ENCODE results near the gene ASB10. TPM values are rescaled to one million over a fixed set of nuclear protein-coding genes. Genes with fewer than 3 reads are reported as not detected.

The ASB10 gene
- total RNA-seq, 2 experiments from 2014 or later = not detected

GRCh38 chr7:151132461-151133205 lies 54.4 kb downstream of the ASB10 start:
- ChIA-PET CTCF (interaction anchor here (1.0 kb wide), 1 partner anchor 9 kb away, joined by 4 read pairs; no protein-coding TSS in a partner anchor), POLR2A (no interaction called here)
- Mint-ChIP-seq H3K36me3 (ENCODE audit: low read depth) (no peaks in the 10 kb centered on the region), H3K4me1 (peaks cover 5% of the 10 kb centered on the region), H3K27me3 (no peaks in the 10 kb centered on the region), H3K27ac (no peak overlapping the region), H3K4me3 (no peak overlapping the region), H3K9me3 (no peaks in the 10 kb centered on the region)
- DNase-seq = no peak

DNA sequence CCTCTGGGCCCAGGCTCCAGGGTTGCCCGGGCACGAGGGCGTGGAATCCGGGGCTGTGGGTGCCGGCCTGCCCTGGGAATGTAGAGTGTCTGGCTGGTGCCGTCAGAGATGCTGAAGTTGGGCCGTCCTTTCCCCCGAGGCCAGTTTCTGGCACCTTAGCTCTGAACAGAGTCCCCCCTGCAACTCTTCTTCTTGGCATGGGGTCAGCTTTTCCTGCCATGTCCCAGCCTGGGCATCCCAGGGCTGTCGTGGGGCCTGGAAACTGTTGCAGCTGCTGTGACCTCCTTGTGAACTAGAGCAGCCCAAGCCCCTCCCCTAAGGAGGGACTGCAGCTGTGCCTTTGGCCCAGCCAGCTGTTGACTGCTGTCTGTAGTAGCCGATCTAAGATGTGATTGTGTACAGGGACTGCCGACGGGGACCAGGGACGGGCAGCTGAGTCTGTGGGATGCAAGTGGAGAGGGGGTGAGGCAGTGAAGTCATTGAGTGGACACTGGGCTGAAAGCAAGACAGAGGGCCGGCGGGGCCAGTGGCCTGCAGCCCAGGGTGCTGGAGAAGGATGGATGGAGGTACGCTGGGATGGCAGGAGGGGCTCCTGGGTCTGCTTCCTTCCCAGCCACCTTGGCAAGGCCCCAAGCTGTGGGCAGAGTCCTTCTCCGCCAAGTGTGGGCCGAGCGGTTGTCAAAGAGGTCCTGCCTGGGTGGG lies 55.3 kb downstream of the ASB10 start:
- Mint-ChIP-seq H3K4me1 (peaks cover 5% of the 10 kb centered on the region), H3K27me3 (no peaks in the 10 kb centered on the region), H3K36me3 (ENCODE audit: low read depth) (no peaks in the 10 kb centered on the region), H3K27ac (peak overlapping the region; percentile 14), H3K4me3 (no peak overlapping the region), H3K9me3 (no peaks in the 10 kb centered on the region)
- ChIA-PET CTCF (interaction anchor here (0.9 to 1.2 kb wide), 3 partner anchors 8 to 121 kb away, joined by 3 to 4 read pairs (median 3); no protein-coding TSS in a partner anchor), POLR2A (no interaction called here)
- DNase-seq = no peak

DNA sequence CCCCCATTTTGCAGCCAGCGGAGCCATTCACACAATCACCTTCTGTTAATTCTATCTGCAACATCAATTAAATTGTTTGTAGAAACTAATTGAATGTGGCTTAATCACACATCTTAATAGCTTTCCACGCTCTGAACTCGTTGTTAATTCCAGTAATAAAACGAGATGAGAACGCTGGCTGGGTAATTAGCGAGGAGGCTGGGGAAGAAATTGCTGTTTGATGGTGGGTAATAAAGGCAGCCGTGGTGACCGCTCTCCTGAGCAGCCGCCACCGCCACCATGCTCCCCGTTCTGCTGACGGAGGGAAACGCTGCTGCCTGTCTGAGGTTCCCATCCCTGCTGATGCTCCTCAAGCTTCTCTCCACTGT lies 55.8 kb downstream of the ASB10 start:
- H3K9me3 Mint-ChIP-seq = no peaks in the 10 kb centered on the region
- no peaks in the 10 kb centered on the region for H3K27me3 Mint-ChIP-seq
- H3K36me3 Mint-ChIP-seq (ENCODE audit: low read depth) = no peaks in the 10 kb centered on the region
- peaks cover 5% of the 10 kb centered on the region for H3K4me1 Mint-ChIP-seq
- ChIA-PET CTCF (interaction anchor here (0.9 to 1.2 kb wide), 2 partner anchors 11 to 121 kb away, joined by 3 read pairs; no protein-coding TSS in a partner anchor), POLR2A (no interaction called here)
- H3K4me3 Mint-ChIP-seq = no peak overlapping the region
- no peak for DNase-seq
- no peak overlapping the region for H3K27ac Mint-ChIP-seq

DNA sequence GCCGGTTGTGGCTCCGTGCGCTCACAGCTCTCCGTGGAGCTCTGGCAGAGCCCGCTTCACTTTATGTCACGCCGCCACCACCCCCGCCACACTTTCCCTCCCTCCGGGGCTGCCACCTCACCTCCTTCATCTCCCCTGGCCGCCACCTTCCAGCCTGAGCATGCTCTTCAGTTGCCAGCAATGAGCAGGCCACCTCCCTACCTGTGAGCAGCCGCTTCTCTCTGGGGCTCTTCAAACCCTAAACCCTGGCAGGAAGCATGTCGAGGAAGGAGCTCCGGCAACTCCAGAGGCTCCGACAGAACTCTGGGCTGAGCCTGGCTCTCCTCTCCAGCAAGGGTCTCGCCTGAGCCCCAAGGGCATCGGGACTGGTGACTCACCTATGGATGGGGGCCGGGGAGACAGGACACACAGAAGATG lies 56.3 kb downstream of the ASB10 start:
- POLR2A ChIA-PET = no interaction called here
- no peak overlapping the region for H3K4me3 Mint-ChIP-seq

DNA sequence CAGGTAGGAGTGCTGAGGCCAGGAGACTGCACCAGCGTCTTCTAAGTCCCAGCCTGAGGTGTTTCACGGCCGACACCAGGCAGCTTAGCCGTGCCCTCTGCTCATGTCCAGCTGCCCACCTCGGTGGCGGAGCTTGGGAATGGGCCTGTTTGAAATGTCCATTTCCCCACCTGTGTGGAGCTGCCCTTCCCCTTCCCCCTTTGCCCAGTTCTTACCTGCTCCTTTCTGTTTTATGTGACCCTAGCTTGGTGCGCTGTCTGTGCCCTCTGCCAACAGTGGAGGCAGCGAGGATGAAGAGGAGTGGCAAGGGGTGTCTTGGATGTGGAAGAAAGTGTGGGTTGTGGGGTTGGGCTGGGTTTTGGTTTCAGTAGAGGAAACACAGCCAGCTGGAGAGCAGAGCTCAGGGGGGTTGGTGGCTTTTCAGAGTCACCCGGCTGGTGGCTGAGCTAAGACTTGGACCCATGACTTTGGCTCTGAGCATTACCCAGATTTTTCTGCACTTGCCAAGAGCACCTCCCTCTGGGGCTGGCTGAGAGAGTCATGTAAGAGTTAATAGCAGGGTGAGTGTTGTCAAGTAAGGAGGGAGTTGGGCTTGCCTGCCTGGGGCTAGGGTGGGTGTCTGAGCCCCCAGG lies 57.0 kb downstream of the ASB10 start:
- no peak for DNase-seq
- ChIA-PET POLR2A (no interaction called here), CTCF (interaction anchor here (0.7 kb wide), 1 partner anchor 144 kb away, joined by 3 read pairs; no protein-coding TSS in a partner anchor)
- Mint-ChIP-seq H3K27me3 (no peaks in the 10 kb centered on the region), H3K4me1 (peaks cover 5% of the 10 kb centered on the region), H3K27ac (peak overlapping the region; percentile 31), H3K4me3 (no peak overlapping the region), H3K36me3 (ENCODE audit: low read depth) (no peaks in the 10 kb centered on the region), H3K9me3 (no peaks in the 10 kb centered on the region)

More for the DNA sequence above, 56.3 kb downstream of the ASB10 start:
- CTCF ChIA-PET = interaction anchor here (0.7 to 1.2 kb wide), 3 partner anchors 11 to 145 kb away, joined by 3 read pairs; no protein-coding TSS in a partner anchor
- H3K36me3 Mint-ChIP-seq (ENCODE audit: low read depth) = no peaks in the 10 kb centered on the region
- H3K27ac Mint-ChIP-seq = no peak overlapping the region
- H3K27me3 Mint-ChIP-seq = no peaks in the 10 kb centered on the region
- DNase-seq = no peak
- peaks cover 5% of the 10 kb centered on the region for H3K4me1 Mint-ChIP-seq
- H3K9me3 Mint-ChIP-seq = no peaks in the 10 kb centered on the region

- Mint-ChIP-seq H3K9me3 (no peaks in the 10 kb centered on the region), H3K27ac (no peak overlapping the region), H3K4me1 (peaks cover 5% of the 10 kb centered on the region), H3K36me3 (ENCODE audit: low read depth) (no peaks in the 10 kb centered on the region), H3K4me3 (no peak overlapping the region), H3K27me3 (no peaks in the 10 kb centered on the region)
- DNase-seq = no peak
- ChIA-PET CTCF (interaction anchor here (1.1 to 1.3 kb wide), 2 partner anchors 11 to 14 kb away, joined by 5 to 7 read pairs; no protein-coding TSS in a partner anchor), POLR2A (no interaction called here)
Measured at GRCh38 chr7:151129117-151129959, 57.7 kb downstream of the ASB10 start.

DNA sequence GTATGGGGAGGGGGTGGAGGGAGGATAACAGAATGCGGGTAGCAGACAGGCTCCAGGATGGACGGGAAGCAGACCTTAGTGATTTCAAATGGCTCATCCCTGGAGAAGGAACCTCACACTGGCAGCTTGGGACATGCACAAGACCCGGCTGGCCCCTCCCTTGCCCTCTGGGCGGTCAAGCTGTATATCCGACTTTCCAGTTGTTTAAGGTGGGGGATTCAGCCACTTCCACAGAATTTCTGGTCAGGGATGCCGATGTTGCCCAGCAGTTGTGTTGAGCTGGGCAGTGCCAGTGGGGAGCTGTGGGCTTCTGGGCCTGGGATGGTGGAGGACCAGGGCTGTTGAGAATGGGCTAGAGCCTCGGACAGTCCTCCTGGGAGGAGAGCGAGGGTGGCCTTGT lies 58.3 kb downstream of the ASB10 start:
- CTCF ChIA-PET = interaction anchor here (1.1 to 2.1 kb wide), 3 partner anchors 11 to 14 kb away, joined by 5 to 7 read pairs (median 5); no protein-coding TSS in a partner anchor
- H3K9me3 Mint-ChIP-seq = no peaks in the 10 kb centered on the region

DNA sequence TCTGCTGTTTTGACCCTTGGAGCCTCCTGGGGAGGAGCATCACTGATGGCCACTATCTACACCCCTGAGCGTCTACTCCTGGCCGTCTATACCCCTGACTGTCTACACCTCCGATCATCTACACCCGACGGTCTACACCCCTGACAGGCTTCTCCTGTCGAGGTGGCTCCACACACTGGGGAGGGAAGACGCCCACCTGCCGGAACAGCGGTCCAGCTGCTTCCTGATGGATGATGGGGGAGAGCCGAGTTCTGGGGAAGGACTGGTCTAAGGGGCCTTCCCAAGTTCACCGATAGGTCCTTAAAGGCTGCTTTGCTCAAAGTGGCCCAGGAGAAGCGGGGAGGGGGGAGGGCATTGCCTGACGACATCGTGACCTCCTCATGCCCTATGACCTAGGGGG lies 58.9 kb downstream of the ASB10 start:
- H3K27ac Mint-ChIP-seq = no peak overlapping the region
- H3K4me3 Mint-ChIP-seq = no peak overlapping the region
- CTCF ChIA-PET = interaction anchor here (0.7 to 2.1 kb wide), 4 partner anchors 10 to 168 kb away, joined by 3 to 7 read pairs (median 5); no protein-coding TSS in a partner anchor
- no peak for DNase-seq
- H3K27me3 Mint-ChIP-seq = no peaks in the 10 kb centered on the region
- no peaks in the 10 kb centered on the region for H3K9me3 Mint-ChIP-seq
- POLR2A ChIA-PET = no interaction called here
- peaks cover 5% of the 10 kb centered on the region for H3K4me1 Mint-ChIP-seq
- H3K36me3 Mint-ChIP-seq (ENCODE audit: low read depth) = no peaks in the 10 kb centered on the region

More for the DNA sequence above, 58.3 kb downstream of the ASB10 start:
- H3K27me3 Mint-ChIP-seq = no peaks in the 10 kb centered on the region
- no peak overlapping the region for H3K27ac Mint-ChIP-seq
- POLR2A ChIA-PET = no interaction called here
- no peaks in the 10 kb centered on the region for H3K36me3 Mint-ChIP-seq (ENCODE audit: low read depth)
- no peak overlapping the region for H3K4me3 Mint-ChIP-seq
- DNase-seq = no peak
- peaks cover 5% of the 10 kb centered on the region for H3K4me1 Mint-ChIP-seq

- H3K4me3 Mint-ChIP-seq = no peak overlapping the region
- H3K27me3 Mint-ChIP-seq = no peaks in the 10 kb centered on the region
- no peak for DNase-seq
- CTCF ChIA-PET = interaction anchor here (2.1 kb wide), 1 partner anchor 16 kb away, joined by 5 read pairs; no protein-coding TSS in a partner anchor
- H3K4me1 Mint-ChIP-seq = peaks cover 5% of the 10 kb centered on the region
- no peaks in the 10 kb centered on the region for H3K36me3 Mint-ChIP-seq (ENCODE audit: low read depth)
- H3K9me3 Mint-ChIP-seq = no peaks in the 10 kb centered on the region
- POLR2A ChIA-PET = no interaction called here
- no peak overlapping the region for H3K27ac Mint-ChIP-seq
Measured at GRCh38 chr7:151126491-151127137, 60.4 kb downstream of the ASB10 start.

GRCh38 chr7:151125846-151126481 lies 61.1 kb downstream of the ASB10 start:
- peaks cover 5% of the 10 kb centered on the region for H3K4me1 Mint-ChIP-seq
- CTCF ChIA-PET = no interaction called here
- POLR2A ChIA-PET = no interaction called here
- no peak overlapping the region for H3K4me3 Mint-ChIP-seq
- H3K9me3 Mint-ChIP-seq = no peaks in the 10 kb centered on the region
- H3K27me3 Mint-ChIP-seq = no peaks in the 10 kb centered on the region
- no peaks in the 10 kb centered on the region for H3K36me3 Mint-ChIP-seq (ENCODE audit: low read depth)
- H3K27ac Mint-ChIP-seq = no peak overlapping the region
- DNase-seq = no peak

Measured in activated CD4-positive, alpha-beta T cell treated with anti-CD3 and anti-CD28 coated beads, Interleukin-2, amount 10 ng/mL, durations not matched to agents 7 days and 5 days (primary cell).